Measurements from ENCODE around the gene DIO1. TPM values are rescaled to one million over a fixed set of nuclear protein-coding genes. Genes with fewer than 3 reads are reported as not detected.
A peak's percentile ranks its signal among the peaks of the same experiment; 100 is the strongest.

DIO1 gene
- total RNA-seq, 4 donors from 2014 or later: not detected

GRCh38 chr1:53944469-53945182, 50.6 kb downstream of the DIO1 start:
- Histone ChIP-seq H3K4me3 (peak overlapping the region; percentile 90), H3K27me3 (no peaks in the 10 kb centered on the region), H3K4me1 (peaks cover 28% of the 10 kb centered on the region), H3K36me3 (no peaks in the 10 kb centered on the region), H3K27ac (peak overlapping the region; percentile 92), H3K9me3 (no peaks in the 10 kb centered on the region)
- TF ChIP-seq CTCF (IDR thresholded peaks at IDR 0.05) (no peak), POLR2A (IDR thresholded peaks at IDR 0.05) (no peak), POLR2AphosphoS5 (IDR thresholded peaks at IDR 0.05) (no peak), EP300 (IDR thresholded peaks at IDR 0.05) (no peak)
- DNase-seq (ENCODE audit: low spot score in 2 of 2): no peak
- 56% methylated on average over 20 of the region's 20 CpGs for WGBS

GRCh38 chr1:53945183-53945432, 51.1 kb downstream of the DIO1 start:
- H3K27ac ChIP-seq: peak overlapping the region; percentile 92

GRCh38 chr1:53945433-53946251, 51.7 kb downstream of the DIO1 start, which contains the start of gene IFT25:
Gene IFT25 (minus strand): TSS chr1:53945699. CDS start chr1:53940082, 5,617 bp downstream.
- TF ChIP-seq POLR2AphosphoS5 (IDR thresholded peaks at IDR 0.05) (peak in 2 of 3 donors; percentile 42 to 56), CTCF (IDR thresholded peaks at IDR 0.05) (no peak), EP300 (IDR thresholded peaks at IDR 0.05) (no peak), POLR2A (IDR thresholded peaks at IDR 0.05) (peak in 1 of 2 donors; percentile 41)
- Histone ChIP-seq H3K27me3 (no peaks in the 10 kb centered on the region), H3K9me3 (no peaks in the 10 kb centered on the region), H3K36me3 (no peaks in the 10 kb centered on the region), H3K4me1 (peaks cover 31% of the 10 kb centered on the region), H3K27ac (peak within 1 kb of the TSS; percentile 92), H3K4me3 (peak within 1 kb of the TSS; percentile 90)
- DNase-seq (ENCODE audit: low spot score in 2 of 2): peak; percentile 99
- under 1% methylated on average over 28 of the region's 90 CpGs for WGBS

More at GRCh38 chr1:53945183-53945432, 51.1 kb downstream of the DIO1 start:
- TF ChIP-seq POLR2AphosphoS5 (IDR thresholded peaks at IDR 0.05) (no peak), POLR2A (IDR thresholded peaks at IDR 0.05) (no peak), EP300 (IDR thresholded peaks at IDR 0.05) (no peak), CTCF (IDR thresholded peaks at IDR 0.05) (no peak)
- H3K36me3 ChIP-seq: no peaks in the 10 kb centered on the region
- no peaks in the 10 kb centered on the region for H3K27me3 ChIP-seq
- DNase-seq (ENCODE audit: low spot score in 2 of 2): no peak
- peaks cover 28% of the 10 kb centered on the region for H3K4me1 ChIP-seq
- WGBS: 0% methylated on average over 16 of the region's 16 CpGs
- no peaks in the 10 kb centered on the region for H3K9me3 ChIP-seq
- H3K4me3 ChIP-seq: peak overlapping the region; percentile 90

GRCh38 chr1:53946252-53947171, 52.5 kb downstream of the DIO1 start, which contains the start of gene LRRC42:
Gene LRRC42 (plus strand): TSS chr1:53946350. CDS start chr1:53952000, 5,650 bp downstream.
- WGBS: 2% methylated on average over 37 of the region's 58 CpGs
- Histone ChIP-seq H3K4me3 (peak within 1 kb of the TSS; percentile 90), H3K4me1 (peaks cover 31% of the 10 kb centered on the region), H3K27ac (peak within 1 kb of the TSS; percentile 92), H3K9me3 (no peaks in the 10 kb centered on the region), H3K27me3 (no peaks in the 10 kb centered on the region), H3K36me3 (no peaks in the 10 kb centered on the region)
- TF ChIP-seq CTCF (IDR thresholded peaks at IDR 0.05) (peak in 1 of 2 donors; percentile 49), POLR2AphosphoS5 (IDR thresholded peaks at IDR 0.05) (no peak)
- DNase-seq (ENCODE audit: low spot score in 2 of 2): peak in 1 of 2 donors; percentile 82

Data from suprapubic skin (tissue), 4 donors.